Endothelial cell of umbilical vein (primary cell): ENCODE data around the gene PGGT1B. TPM values are rescaled to one million over a fixed set of nuclear protein-coding genes. Genes with fewer than 3 reads are reported as not detected.

Experiments used
- BruUV-seq: library from RNA; stranded (reverse); fragments of 400-500 nt; replicated peaks from 2 replicates; lab custom pipeline; 2021; lab: Mats Ljungman, UMichigan
- CTCF ChIA-PET: fragments of 300-600, 350-600 bp; sonication (Branson Sonifier 250); formaldehyde crosslinking; loops from one replicate; lab custom pipeline; 2021; ENCODE audit warnings: antibody characterized with exemption, inconsistent platforms; lab: Charles Lee
- POLR2A ChIA-PET: fragments of 300-600, 350-600 bp; sonication (Branson Sonifier 250); formaldehyde crosslinking; loops from one replicate; lab custom pipeline; 2021; ENCODE audit warnings: antibody characterized with exemption, inconsistent platforms; lab: Charles Lee
- DNase-seq: peaks from one replicate; pipeline ENCODE4 v3.0.0-alpha.2; 2011; ENCODE audit warnings: low read depth, low spot score
- FAIRE-seq: peaks from 2 replicates; lab custom pipeline; 2011; peaks lifted over from hg19 to GRCh38; lab: Jason Lieb, UNC
- H2AFZ ChIP-seq: 2 replicates; pipeline ENCODE4 v1.6.0; 2012; ENCODE audit warnings: low read depth, low read length, control low read depth, inconsistent platforms
- H3K27ac ChIP-seq: 2 replicates; pipeline ENCODE4 v1.5.1; 2011; ENCODE audit warnings: low read depth, mild to moderate bottlenecking, control low read depth, low read length, moderate library complexity; ENCODE audit not compliant: insufficient read depth
- H3K27me3 ChIP-seq, 2 experiments: 2 replicates each; pipeline versions ENCODE4 v1.6.0 to v1.6.1; 2011; ENCODE audit warnings: low read length in 2 of 2, mixed read lengths in 1 of 2; ENCODE audit not compliant: control insufficient read depth in 2 of 2, insufficient read depth in 2 of 2
- H3K36me3 ChIP-seq, 2 experiments: 2 replicates in 1 of 2; 3 replicates in 1 of 2; pipeline ENCODE4 v1.5.1; 2011; ENCODE audit warnings: low read length in 2 of 2, mild to moderate bottlenecking in 1 of 2, moderate library complexity in 1 of 2; ENCODE audit not compliant: control insufficient read depth in 2 of 2, insufficient read depth in 2 of 2; ENCODE audit errors: extremely low read depth in 1 of 2
- H3K4me1 ChIP-seq: 3 replicates; pipeline ENCODE4 v1.5.1; 2011; ENCODE audit warnings: mild to moderate bottlenecking, low read length; ENCODE audit not compliant: control insufficient read depth, insufficient read depth; ENCODE audit errors: extremely low read depth
- H3K4me2 ChIP-seq: 2 replicates; pipeline ENCODE4 v1.6.1; 2011; ENCODE audit warnings: low read length, control low read depth, mixed read lengths; ENCODE audit not compliant: insufficient read depth
- H3K4me3 ChIP-seq, 3 experiments: fragments of 200-600 bp in 1 of 3; sonication (generic), shearing (Covaris generic) in 1 of 3; replicated peaks in 1 of 3; 2 replicates each; pipeline ENCODE4 v1.5.1; 2011 to 2016; ENCODE audit warnings: control low read depth in 3 of 3, low read length in 3 of 3, mild to moderate bottlenecking in 2 of 3, inconsistent platforms in 1 of 3, low read depth in 1 of 3, moderate library complexity in 1 of 3; ENCODE audit not compliant: insufficient read depth in 1 of 3
- H3K79me2 ChIP-seq: 2 replicates; pipeline ENCODE4 v1.6.0; 2012; ENCODE audit warnings: low read length, inconsistent platforms; ENCODE audit not compliant: control insufficient read depth, insufficient read depth
- H3K9ac ChIP-seq: replicated peaks from 2 replicates; pipeline ENCODE3; 2011; ENCODE audit warnings: low read length, control low read depth; ENCODE audit not compliant: insufficient read depth; ENCODE audit errors: extremely low read depth
- H3K9me1 ChIP-seq: replicated peaks from 3 replicates; pipeline ENCODE4 v1.6.0; 2011; ENCODE audit warnings: mild to moderate bottlenecking, low read length; ENCODE audit not compliant: control insufficient read depth, insufficient read depth; ENCODE audit errors: extremely low read depth
- H3K9me3 ChIP-seq: replicated peaks from 2 replicates; pipeline ENCODE4 v1.5.1; 2012; ENCODE audit warnings: low read length, inconsistent platforms; ENCODE audit not compliant: control insufficient read depth, insufficient read depth
- H4K20me1 ChIP-seq: replicated peaks from 2 replicates; pipeline ENCODE3; 2011; ENCODE audit warnings: mild to moderate bottlenecking, low read length; ENCODE audit not compliant: control insufficient read depth, insufficient read depth; ENCODE audit errors: extremely low read depth
- CTCF ChIP-seq, 2 donors: IDR thresholded peaks; 1 replicate in 1 of 2; 2 replicates in 1 of 2; pipeline ENCODE4 v1.5.1; 2011; ENCODE audit warnings: low read length in 2 of 2, mild to moderate bottlenecking in 2 of 2, moderate library complexity in 2 of 2, control low read depth in 1 of 2, inconsistent platforms in 1 of 2, low read depth in 1 of 2; ENCODE audit not compliant: insufficient read depth in 1 of 2; ENCODE audit errors: extremely low read depth in 1 of 2
- EZH2 ChIP-seq: IDR thresholded peaks from 2 replicates; pipeline ENCODE4 v1.6.1; 2012; ENCODE audit warnings: borderline replicate concordance, low read depth, mild to moderate bottlenecking, moderate library complexity, low read length, inconsistent platforms; ENCODE audit not compliant: severe bottlenecking
- FOS ChIP-seq: IDR thresholded peaks from 2 replicates; pipeline ENCODE4 v1.6.1; 2011; ENCODE audit warnings: mild to moderate bottlenecking, low read length, moderate library complexity, borderline replicate concordance; ENCODE audit not compliant: insufficient read depth
- GATA2 ChIP-seq: IDR thresholded peaks from 2 replicates; pipeline ENCODE4 v1.7.0; 2011; ENCODE audit warnings: low read depth, mild to moderate bottlenecking, moderate library complexity, mixed read lengths, low read length; ENCODE audit not compliant: insufficient read length, insufficient read depth
- JUN ChIP-seq: IDR thresholded peaks from 2 replicates; pipeline ENCODE4 v1.6.1; 2011; ENCODE audit warnings: borderline replicate concordance, low read depth; ENCODE audit not compliant: insufficient read length, insufficient read depth
- MYC ChIP-seq: IDR thresholded peaks from one replicate; pipeline ENCODE4 v1.6.1; 2011; ENCODE audit warnings: mild to moderate bottlenecking, low read depth, low read length
- POLR2A ChIP-seq: IDR thresholded peaks from 2 replicates; pipeline ENCODE4 v1.6.1; 2012; ENCODE audit warnings: low read depth, mild to moderate bottlenecking, control low read depth, low read length
- POLR2AphosphoS5 ChIP-seq: IDR thresholded peaks from 2 replicates; pipeline ENCODE4 v1.6.1; 2012; ENCODE audit warnings: low read depth, mild to moderate bottlenecking, control low read depth, low read length, moderate library complexity; ENCODE audit not compliant: insufficient read depth
- dilution Hi-C: fragments of 300-500 bp; cut with MboI; formaldehyde crosslinking; loops from one replicate; pipeline ENCODE4 v1.15.0; 2019; ENCODE audit warnings: low sequenced_read_pairs; ENCODE audit not compliant: extremely low pct_ligation_motif_present
- intact Hi-C: fragments of 100-400 bp; cut with micrococcal nuclease; formaldehyde crosslinking; loops from one replicate; pipeline ENCODE4 v1.10.0; 2022
- polyA plus RNA-seq, 4 experiments: library from polyadenylated mRNA; depleted of rRNA in 3 of 4; stranded (reverse) in 3 of 4; unstranded in 1 of 4; fragments of >200 nt; gene quantifications; 2 replicates each; pipeline versions ENCODE4 v1.2.1 to v1.2.3, GENCODE V29; 2011 to 2012; ENCODE audit warnings: missing spikeins in 1 of 4
- small RNA-seq: library from RNA; depleted of rRNA; stranded (forward); fragments of <200 nt; gene quantifications from one replicate; pipeline ENCODE3, GENCODE V24; 2012; ENCODE audit warnings: low replicate concordance, low read depth; ENCODE audit not compliant: insufficient read depth, insufficient read length
- total RNA-seq: library from RNA; stranded (reverse); gene quantifications from 2 replicates; pipeline ENCODE4 v1.2.3, GENCODE V29; 2021
- TF ChIP-seq, protein P1 (sequence below): IDR thresholded peaks from 2 replicates; pipeline ENCODE4 v1.6.1; 2011; ENCODE audit not compliant: insufficient read depth, insufficient read length

PGGT1B gene
- total and polyA plus RNA-seq, 2 donors (not counting 3 experiments of a cell fraction or from before 2014, with no cell fraction given): 2.6 to 42.3 TPM

DNA sequence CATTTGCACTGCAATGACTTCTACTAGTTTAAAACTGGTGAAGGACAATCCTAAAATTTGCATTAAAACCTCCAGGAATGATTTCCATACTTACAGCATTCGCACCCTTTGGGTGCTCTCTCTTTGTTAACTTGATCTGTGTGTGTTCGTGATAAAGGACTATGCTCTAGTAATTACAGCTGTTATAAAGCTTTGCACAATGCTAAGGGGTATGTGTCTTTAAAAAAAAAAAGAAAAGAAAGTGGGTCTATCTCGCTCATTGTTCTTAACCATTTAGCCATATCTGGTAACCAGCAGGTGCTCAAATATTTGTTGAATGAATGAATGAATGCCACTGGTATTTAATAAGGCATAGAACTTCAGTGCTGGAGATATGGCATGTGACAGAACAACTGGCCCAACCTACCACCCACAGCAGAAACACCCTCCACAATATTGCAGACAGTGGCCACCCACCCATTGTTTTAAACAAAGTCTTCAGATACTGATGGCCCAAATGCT, 101.7 kb downstream of the PGGT1B start:
- Histone ChIP-seq H4K20me1 (no peaks in the 10 kb centered on the region), H3K9me3 (no peaks in the 10 kb centered on the region), H3K9ac (no peak overlapping the region), H3K27me3 (peaks cover 0 to 7% of the 10 kb centered on the region in 2 experiments), H3K4me3 (no peak overlapping the region), H2AFZ (no peak overlapping the region), H3K4me2 (no peak overlapping the region), H3K4me1 (no peaks in the 10 kb centered on the region), H3K27ac (no peak overlapping the region), H3K36me3 (no peaks in the 10 kb centered on the region), H3K79me2 (no peaks in the 10 kb centered on the region), H3K9me1 (no peaks in the 10 kb centered on the region)
- CTCF ChIA-PET: no interaction called here
- no peak for DNase-seq
- intact Hi-C loops: no loop called here
- POLR2A ChIA-PET: no interaction called here
- dilution Hi-C loops: no loop called here
- no TSS peak for BruUV-seq
- no peak for TF ChIP-seq POLR2A
- no peak for TF ChIP-seq POLR2AphosphoS5
- TF ChIP-seq MYC: no peak
- TF ChIP-seq EZH2: no peak
- no peak for TF ChIP-seq CTCF (IDR thresholded peaks at IDR 0.05; ENCODE audit: extremely low read depth in 1 of 2, insufficient read depth in 1 of 2, low read depth in 1 of 2, low read length in 2 of 2)
- no peak for TF ChIP-seq GATA2
- no peak for TF ChIP-seq FOS
- no peak for TF ChIP-seq JUN
- TF ChIP-seq, protein P1, sequence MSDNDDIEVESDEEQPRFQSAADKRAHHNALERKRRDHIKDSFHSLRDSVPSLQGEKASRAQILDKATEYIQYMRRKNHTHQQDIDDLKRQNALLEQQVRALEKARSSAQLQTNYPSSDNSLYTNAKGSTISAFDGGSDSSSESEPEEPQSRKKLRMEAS: no peak
- FAIRE-seq: no peak

Small RNAs within 50 kb of the gene (small RNA-seq; reads per million reads assigned to genes)
- gene HMGN1P15: not detected

Other genes starting within 250 kb of the PGGT1B start
- 0.69 and 1.2 TPM in 2 replicates for gene TRIM36, start 93.0 kb downstream of the PGGT1B start, total RNA-seq
- 0.67 and 0.76 TPM in 2 replicates for gene TRIM36, start 93.0 kb downstream of the PGGT1B start, polyA plus RNA-seq
- 9.6 TPM in 2 replicates for gene CCDC112, start 33.8 kb upstream of the PGGT1B start, total RNA-seq
- 2.4 and 2.8 TPM in 2 replicates for gene CCDC112, start 33.8 kb upstream of the PGGT1B start, polyA plus RNA-seq